SU-DHL-6 (cell line): Measurements from ENCODE around the gene KRT73.

Experiments
- H2AFZ ChIP-seq: fragments of 200-600 bp; sonication (generic); 2 replicates; pipeline ENCODE4 v1.6.1; 2014; ENCODE audit warnings: low read depth, mild to moderate bottlenecking, moderate library complexity, mixed read lengths, antibody characterized with exemption, low read length; ENCODE audit not compliant: severe bottlenecking
- H3F3A ChIP-seq: fragments of 200-600 bp; shearing (Covaris generic); 2 replicates; pipeline ENCODE4 v1.6.0; 2016; ENCODE audit warnings: antibody characterized with exemption, mild to moderate bottlenecking; ENCODE audit not compliant: insufficient read depth
- H3K27ac ChIP-seq: fragments of 200-600 bp; sonication (generic); 2 replicates; pipeline ENCODE4 v1.5.1; 2016; ENCODE audit warnings: low read depth, mild to moderate bottlenecking, low read length, moderate library complexity, mixed read lengths
- H3K27me3 ChIP-seq: fragments of 200-600 bp; sonication (generic), shearing (Covaris generic); 2 replicates; pipeline ENCODE4 v1.6.0; 2014; ENCODE audit warnings: mild to moderate bottlenecking, low read length
- H3K36me3 ChIP-seq: fragments of 200-600 bp; sonication (generic); 2 replicates; pipeline ENCODE4 v1.6.1; 2014; ENCODE audit warnings: mild to moderate bottlenecking, low read length, mixed read lengths
- H3K4me2 ChIP-seq: fragments of 300-600, 200-600 bp; shearing (Covaris generic), sonication (generic); 2 replicates; pipeline ENCODE4 v1.6.0; 2014; ENCODE audit warnings: low read length, low read depth, mild to moderate bottlenecking; ENCODE audit not compliant: poor library complexity, severe bottlenecking
- H3K4me3 ChIP-seq: fragments of 200-600 bp; sonication (generic); 2 replicates; pipeline ENCODE4 v1.5.1; 2014; ENCODE audit warnings: antibody characterized with exemption, low read length, mild to moderate bottlenecking, mixed read lengths; ENCODE audit not compliant: insufficient read depth, poor library complexity, severe bottlenecking
- H3K79me2 ChIP-seq: fragments of 200-600 bp; sonication (generic); 2 replicates; pipeline ENCODE4 v1.6.1; 2014; ENCODE audit warnings: mild to moderate bottlenecking, low read length, moderate library complexity; ENCODE audit not compliant: insufficient read depth
- H3K9ac ChIP-seq: fragments of 200-600 bp; sonication (generic); 2 replicates; pipeline ENCODE4 v1.7.0; 2014; ENCODE audit warnings: mild to moderate bottlenecking, low read length
- H3K9me2 ChIP-seq: fragments of 200-600 bp; sonication (generic); replicated peaks from 2 replicates; pipeline ENCODE4 v1.6.1; 2014; ENCODE audit warnings: low read length; ENCODE audit not compliant: insufficient read depth
- H3K9me3 ChIP-seq: fragments of 200-600 bp; sonication (generic); 2 replicates; pipeline ENCODE4 v1.6.1; 2014; ENCODE audit warnings: low read length, mixed read lengths; ENCODE audit not compliant: insufficient read depth
- H4K20me1 ChIP-seq: fragments of 200-600 bp; sonication (generic); 2 replicates; pipeline ENCODE4 v1.6.1; 2014; ENCODE audit warnings: low read depth, mild to moderate bottlenecking, antibody characterized with exemption, low read length, moderate library complexity, mixed read lengths
- EZH2phosphoT487 ChIP-seq: fragments of 200-600 bp; sonication (generic), shearing (Covaris generic); conservative IDR thresholded peaks from 2 replicates; pipeline ENCODE4 v1.6.1; 2018; ENCODE audit warnings: mild to moderate bottlenecking, antibody characterized with exemption, low read length, moderate library complexity, mixed read lengths
- TF ChIP-seq, protein P1 (sequence below): fragments of 200-600 bp; sonication (generic); IDR thresholded peaks from one replicate; pipeline ENCODE4 v1.5.1; 2017; ENCODE audit warnings: antibody characterized with exemption, mild to moderate bottlenecking, low read length, moderate library complexity; ENCODE audit not compliant: insufficient read depth, poor library complexity, severe bottlenecking

KRT73 gene

DNA sequence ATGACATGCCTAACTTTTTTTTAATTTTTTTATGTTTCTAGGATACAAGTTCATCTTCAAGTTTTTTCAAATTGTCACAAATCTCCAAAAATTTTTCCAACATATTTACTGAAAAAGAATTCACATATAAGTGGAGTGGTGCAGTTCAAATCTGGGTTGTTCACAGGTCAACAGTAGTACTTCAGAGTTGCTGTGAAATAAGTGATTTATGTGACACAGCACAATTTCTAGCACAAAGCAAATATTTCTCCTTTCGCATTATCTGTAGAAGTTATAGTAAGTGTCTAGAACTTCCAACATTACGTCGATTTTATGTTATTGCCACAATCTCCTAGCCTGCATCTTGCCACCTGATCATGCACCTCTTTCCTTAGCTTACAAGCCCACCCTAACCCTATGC, 43.3 kb upstream of the KRT73 start:
- no peak overlapping the region for H3K27ac ChIP-seq
- no peaks in the 10 kb centered on the region for H3K9me2 ChIP-seq
- H3K4me2 ChIP-seq: no peak overlapping the region
- H3K4me3 ChIP-seq: no peak overlapping the region
- no peaks in the 10 kb centered on the region for H3K36me3 ChIP-seq
- TF ChIP-seq, protein P1, sequence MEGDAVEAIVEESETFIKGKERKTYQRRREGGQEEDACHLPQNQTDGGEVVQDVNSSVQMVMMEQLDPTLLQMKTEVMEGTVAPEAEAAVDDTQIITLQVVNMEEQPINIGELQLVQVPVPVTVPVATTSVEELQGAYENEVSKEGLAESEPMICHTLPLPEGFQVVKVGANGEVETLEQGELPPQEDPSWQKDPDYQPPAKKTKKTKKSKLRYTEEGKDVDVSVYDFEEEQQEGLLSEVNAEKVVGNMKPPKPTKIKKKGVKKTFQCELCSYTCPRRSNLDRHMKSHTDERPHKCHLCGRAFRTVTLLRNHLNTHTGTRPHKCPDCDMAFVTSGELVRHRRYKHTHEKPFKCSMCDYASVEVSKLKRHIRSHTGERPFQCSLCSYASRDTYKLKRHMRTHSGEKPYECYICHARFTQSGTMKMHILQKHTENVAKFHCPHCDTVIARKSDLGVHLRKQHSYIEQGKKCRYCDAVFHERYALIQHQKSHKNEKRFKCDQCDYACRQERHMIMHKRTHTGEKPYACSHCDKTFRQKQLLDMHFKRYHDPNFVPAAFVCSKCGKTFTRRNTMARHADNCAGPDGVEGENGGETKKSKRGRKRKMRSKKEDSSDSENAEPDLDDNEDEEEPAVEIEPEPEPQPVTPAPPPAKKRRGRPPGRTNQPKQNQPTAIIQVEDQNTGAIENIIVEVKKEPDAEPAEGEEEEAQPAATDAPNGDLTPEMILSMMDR: no peak
- no peak for TF ChIP-seq EZH2phosphoT487
- no peaks in the 10 kb centered on the region for H3K27me3 ChIP-seq
- no peaks in the 10 kb centered on the region for H3F3A ChIP-seq
- H2AFZ ChIP-seq: no peak overlapping the region
- H3K79me2 ChIP-seq: no peaks in the 10 kb centered on the region
- no peak overlapping the region for H3K9ac ChIP-seq
- H4K20me1 ChIP-seq: no peaks in the 10 kb centered on the region
- H3K9me3 ChIP-seq: no peaks in the 10 kb centered on the region

GRCh38 chr12:52660934-52661499, 42.7 kb upstream of the KRT73 start:
- no peak overlapping the region for H3K27ac ChIP-seq
- H2AFZ ChIP-seq: no peak overlapping the region
- H3K27me3 ChIP-seq: no peaks in the 10 kb centered on the region
- no peaks in the 10 kb centered on the region for H4K20me1 ChIP-seq
- H3K9me3 ChIP-seq: no peaks in the 10 kb centered on the region
- no peak for TF ChIP-seq EZH2phosphoT487
- TF ChIP-seq, protein P1: no peak
- no peaks in the 10 kb centered on the region for H3K79me2 ChIP-seq
- no peak overlapping the region for H3K4me2 ChIP-seq
- no peaks in the 10 kb centered on the region for H3K36me3 ChIP-seq
- H3F3A ChIP-seq: no peaks in the 10 kb centered on the region
- no peak overlapping the region for H3K9ac ChIP-seq
- no peak overlapping the region for H3K4me3 ChIP-seq
- no peaks in the 10 kb centered on the region for H3K9me2 ChIP-seq

DNA sequence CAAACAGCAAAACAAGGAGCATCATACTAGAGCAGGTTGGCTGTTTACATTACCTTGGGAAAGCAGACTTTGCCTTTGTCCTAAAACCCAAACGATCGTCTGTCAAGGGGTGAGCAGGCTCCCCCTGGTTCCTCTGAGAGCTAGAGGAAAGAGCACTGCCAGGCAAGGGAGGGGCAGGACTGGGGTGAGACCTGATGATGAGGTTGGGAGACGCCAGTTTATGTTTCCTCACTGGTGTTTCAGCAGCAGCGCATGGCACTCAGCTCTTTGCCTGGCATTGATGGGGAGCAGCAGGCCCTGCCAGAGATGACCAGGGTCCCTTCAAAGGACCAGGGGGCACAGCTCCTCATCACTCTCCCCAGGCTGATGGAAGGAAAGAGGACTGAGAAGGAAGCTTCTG, 41.6 kb upstream of the KRT73 start:
- H3K4me2 ChIP-seq: no peak overlapping the region

More for the DNA sequence above, 41.6 kb upstream of the KRT73 start:
- Histone ChIP-seq H3K27ac (no peak overlapping the region), H3K9me3 (no peaks in the 10 kb centered on the region), H3K79me2 (no peaks in the 10 kb centered on the region), H3F3A (no peaks in the 10 kb centered on the region), H3K9ac (no peak overlapping the region), H3K9me2 (no peaks in the 10 kb centered on the region), H3K36me3 (no peaks in the 10 kb centered on the region), H3K4me3 (no peak overlapping the region), H4K20me1 (no peaks in the 10 kb centered on the region), H3K27me3 (no peaks in the 10 kb centered on the region), H2AFZ (no peak overlapping the region)
- no peak for TF ChIP-seq EZH2phosphoT487
- TF ChIP-seq, protein P1: no peak
